ENCODE data around the gene RPL28.

The RPL28 gene

DNA sequence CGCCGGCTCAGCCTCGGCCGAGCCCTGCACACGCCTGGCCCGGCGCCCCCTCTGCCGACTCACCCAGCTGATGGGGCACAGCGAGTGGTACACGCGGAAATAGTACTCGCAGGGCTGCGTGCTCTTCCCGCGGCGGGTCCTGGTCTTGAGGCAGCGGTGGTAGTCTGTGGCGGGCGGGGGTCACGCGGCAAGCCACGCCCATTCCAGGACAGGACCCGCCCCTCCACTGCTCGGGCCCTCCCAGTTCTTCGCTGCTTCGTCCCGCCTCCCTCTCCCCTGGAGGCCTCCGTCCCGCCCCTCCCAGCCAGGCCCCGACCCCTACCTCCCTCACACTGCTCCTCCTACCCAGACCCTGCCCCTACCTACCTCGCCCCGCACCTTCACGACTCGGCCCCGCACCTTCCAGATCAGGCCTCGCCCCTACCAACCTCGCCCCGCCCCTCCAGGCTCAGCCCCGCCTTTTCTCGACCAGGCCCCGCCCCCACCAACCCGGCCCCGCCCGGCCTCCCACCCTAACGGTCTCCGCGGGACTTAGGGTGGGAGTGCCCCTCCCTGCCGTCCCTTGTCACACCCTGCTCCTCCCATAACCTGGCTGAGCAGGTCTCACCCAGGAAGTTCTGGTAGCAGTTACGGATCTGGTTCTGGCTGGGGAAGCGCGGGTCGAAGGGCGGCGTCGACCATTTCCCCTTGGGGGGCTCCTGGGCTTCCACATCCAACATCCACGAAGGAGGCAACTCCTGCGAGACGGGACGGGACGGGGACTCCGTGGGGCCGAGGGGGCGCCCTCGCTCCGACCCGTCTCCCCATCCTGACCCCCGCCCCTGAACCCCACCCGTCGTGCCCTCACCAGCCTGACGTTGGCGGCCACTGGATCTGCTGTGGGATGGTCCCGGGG, 31.7 kb upstream of the RPL28 start:
- DNase-seq = peak in 1 of 2 experiments; percentile 77

DNA sequence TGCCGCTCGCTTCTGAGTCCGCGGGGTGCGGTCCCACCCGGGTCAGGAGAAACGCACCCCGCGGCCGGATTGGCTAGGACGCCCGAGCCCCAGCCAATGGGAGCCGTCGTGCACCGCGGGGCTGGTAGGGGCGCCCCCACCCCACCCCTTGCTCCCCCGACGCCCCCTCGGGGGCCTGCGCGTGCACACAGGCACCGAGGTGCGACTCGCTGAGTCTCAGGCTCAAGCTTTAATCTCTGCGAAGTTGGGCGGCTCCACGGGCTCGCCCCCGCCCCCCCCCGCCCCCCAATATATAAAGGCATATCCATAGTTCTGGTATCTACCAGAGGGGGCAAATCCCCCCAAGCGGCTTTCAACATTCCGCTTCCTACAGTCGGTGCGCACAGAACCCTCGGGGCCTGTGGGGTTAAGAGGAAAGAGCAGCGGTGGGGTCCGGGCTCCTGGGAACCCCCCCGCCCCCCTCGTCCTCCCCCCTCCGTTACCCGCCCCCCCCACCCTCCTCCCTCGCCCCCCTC, 31.0 kb upstream of the RPL28 start, which contains the start of gene COX6B2:
Gene COX6B2, minus strand, starts transcription at position 22 of the 515 bp plus-strand sequence. CDS start 198 bp downstream, outside the sequence.
- no peak for DNase-seq

DNA sequence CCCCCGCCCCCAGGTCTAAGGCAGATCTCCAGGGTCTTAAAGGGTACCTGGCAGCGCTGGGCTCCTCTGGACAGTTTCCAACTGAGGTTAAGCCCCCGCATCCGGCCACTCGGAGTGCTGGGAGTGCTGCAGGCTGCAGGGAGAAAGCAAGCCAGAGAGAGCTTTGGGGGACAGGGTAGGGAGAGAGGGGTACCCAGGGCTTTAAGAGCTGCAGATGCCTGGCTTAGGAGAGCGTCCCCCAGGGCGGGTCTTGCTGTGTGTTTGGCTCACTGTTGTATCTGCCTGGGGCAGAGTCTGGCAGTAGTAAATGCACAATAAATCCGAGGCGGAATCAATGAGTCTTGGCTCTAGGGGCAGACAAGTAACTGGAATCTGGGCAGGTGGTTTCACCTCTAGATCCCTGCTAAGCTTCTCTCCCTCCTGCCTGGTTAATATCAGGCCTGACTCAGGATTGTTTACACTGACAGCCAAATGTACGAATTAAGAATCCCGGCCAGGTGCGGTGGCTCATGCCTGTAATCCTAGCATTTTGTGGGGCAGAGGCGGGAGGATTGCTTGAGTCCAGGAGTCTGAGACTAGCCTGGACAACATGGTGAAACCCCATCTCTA, 30.4 kb upstream of the RPL28 start:
- no peak for DNase-seq

DNA sequence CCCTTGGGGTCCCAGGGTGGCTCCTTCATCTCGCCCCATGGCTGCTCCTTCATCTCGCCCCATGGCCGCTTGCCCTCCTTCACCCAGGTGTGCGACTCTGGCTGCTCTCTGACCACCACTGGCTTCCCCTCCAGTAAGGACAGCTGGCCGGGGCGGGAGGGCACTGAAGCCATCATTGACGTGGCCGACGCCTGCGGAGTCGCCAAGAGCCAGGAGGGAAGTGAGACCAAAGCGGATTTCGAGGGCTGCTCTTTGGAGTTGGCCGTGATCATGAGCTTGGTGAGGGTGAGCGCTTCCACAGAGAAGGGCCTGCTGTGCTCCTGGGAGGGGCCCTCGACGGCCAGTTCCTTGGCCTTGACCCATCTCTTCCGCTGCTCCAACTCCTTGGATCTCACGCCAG, 27.2 kb upstream of the RPL28 start:
- no peak for DNase-seq

- DNase-seq = no peak
Measured at GRCh38 chr19:55358943-55359908, 26.5 kb upstream of the RPL28 start.

GRCh38 chr19:55360902-55361301, 24.8 kb upstream of the RPL28 start:
- DNase-seq = no peak

GRCh38 chr19:55362174-55362989, 23.4 kb upstream of the RPL28 start:
- DNase-seq = no peak

GRCh38 chr19:55362990-55363716, 22.6 kb upstream of the RPL28 start, which contains the start of gene GARIN5B:
TSS of gene GARIN5B (minus strand) at chr19:55363260. CDS start at chr19:55363066, 194 bp downstream.
- no peak for DNase-seq

GRCh38 chr19:55365245-55365644, 20.5 kb upstream of the RPL28 start:
- no peak for DNase-seq

DNA sequence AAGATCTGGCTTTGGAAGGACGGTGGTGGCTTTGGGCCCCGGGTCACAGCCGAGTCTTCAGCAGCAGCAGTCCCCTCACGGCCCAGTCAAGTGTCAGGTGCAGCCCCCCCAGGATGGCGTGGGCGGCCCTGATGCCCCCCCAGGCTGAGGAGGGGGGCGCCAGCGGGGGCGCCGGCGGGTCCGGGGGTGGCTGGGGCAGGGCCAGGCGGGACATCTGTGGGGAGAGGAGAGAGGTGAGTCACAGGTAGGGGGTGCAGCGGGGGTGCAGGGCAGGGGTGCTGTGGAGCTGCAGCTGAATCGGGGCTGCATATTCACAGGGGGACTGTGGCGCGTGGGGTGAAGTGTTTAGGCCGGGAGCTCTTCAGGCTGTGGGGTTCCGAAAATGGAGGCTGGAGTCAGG, 19.8 kb upstream of the RPL28 start:
- DNase-seq = no peak

GRCh38 chr19:55366790-55367189, 18.9 kb upstream of the RPL28 start:
- no peak for DNase-seq

GRCh38 chr19:55368106-55368505, 17.6 kb upstream of the RPL28 start:
- no peak for DNase-seq

GRCh38 chr19:55368701-55369563, 16.8 kb upstream of the RPL28 start:
- no peak for DNase-seq

DNA sequence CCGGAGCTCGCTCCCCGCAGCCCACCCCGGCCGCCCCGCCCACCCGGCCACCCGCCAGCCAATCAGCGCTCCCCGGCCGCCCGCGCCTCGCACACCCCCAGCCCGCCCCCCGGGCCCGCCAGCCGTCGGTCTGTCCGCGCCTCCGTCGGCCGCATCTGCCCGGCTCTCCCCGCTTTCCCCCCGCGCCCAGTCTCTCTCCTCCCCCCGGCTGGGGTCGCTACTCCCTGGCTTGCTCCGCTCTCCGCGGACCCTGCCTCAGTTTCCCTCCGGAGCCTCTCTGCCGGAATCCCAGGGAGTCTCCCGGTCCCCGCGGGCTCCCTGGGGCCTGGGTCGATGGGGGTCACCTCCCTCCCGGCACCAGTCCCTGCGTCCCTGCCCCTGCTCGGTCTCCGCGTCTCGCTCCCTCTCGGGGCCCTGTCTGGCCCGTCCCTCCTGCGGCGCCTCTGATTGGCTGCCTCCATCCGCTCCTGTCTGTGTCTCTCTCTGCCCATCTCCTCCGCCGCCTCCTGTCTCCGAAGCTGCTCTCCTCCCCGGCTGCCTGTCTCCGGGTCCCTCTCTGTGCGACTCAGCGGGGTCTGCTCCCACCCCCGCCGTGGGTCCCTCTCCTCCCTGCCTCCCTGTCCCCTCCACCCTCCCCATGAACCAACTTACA, 16.0 kb upstream of the RPL28 start:
- DNase-seq = peak; percentile 45 to 90

- DNase-seq = no peak
Measured at GRCh38 chr19:55370305-55370988, 15.3 kb upstream of the RPL28 start, which contains the start of gene IL11. TSS of gene IL11 (minus strand) at chr19:55370463. CDS start at chr19:55370310, 153 bp downstream.

DNA sequence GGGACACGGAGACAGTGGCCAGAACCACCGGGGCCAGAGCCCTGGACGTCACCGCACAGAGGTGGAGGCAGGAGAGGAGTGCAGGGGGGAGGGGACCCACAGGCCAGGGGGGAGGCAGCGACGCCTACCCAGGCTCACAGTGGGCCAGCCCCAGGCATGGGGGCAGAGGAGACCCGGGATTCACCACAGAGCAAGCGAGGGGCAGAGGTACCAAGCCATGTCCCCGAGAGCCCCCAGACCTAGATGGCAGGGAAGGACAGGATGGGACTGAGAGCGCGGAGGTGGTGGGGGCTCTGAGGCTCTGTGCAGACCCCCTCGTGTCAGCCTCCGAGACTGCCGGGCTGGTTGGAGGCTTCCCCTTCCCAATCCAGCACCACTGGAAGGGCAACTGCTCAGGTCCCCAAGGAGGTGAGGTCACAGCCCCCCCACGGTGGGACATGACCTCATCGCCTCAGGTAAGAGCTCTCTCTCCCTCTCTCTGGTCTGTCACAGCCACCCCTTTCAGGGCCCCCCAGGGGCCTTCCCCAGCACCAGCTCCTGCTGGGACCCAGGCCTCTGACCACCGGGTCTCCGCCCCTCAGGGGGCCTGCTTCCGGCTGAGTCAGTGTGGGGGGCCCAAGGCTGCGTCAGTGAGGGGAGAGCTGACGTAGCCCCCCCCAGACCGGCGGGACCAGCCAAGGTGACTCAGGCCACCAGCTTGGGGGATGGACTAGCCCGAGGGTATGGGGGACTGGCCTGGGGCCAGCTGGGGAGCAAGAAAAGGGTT, 13.2 kb upstream of the RPL28 start:
- no peak for DNase-seq

- no peak for DNase-seq
Measured at GRCh38 chr19:55373306-55373992, 12.3 kb upstream of the RPL28 start.
